Colonic mucosa (tissue), 4 donors: Measurements from ENCODE around the gene TTF1. TPM values are rescaled to one million over a fixed set of nuclear protein-coding genes. Genes with fewer than 3 reads are reported as not detected.

Source experiments
- DNase-seq: peaks from one replicate; pipeline ENCODE4 v3.0.0-alpha.2; 2020
- H3K27ac ChIP-seq: fragments of 200-600 bp; one replicate; pipeline ENCODE4 v1.8.0; 2021
- H3K27me3 ChIP-seq: fragments of 200-600 bp; one replicate; pipeline ENCODE4 v1.8.0; 2021
- H3K36me3 ChIP-seq: fragments of 200-600 bp; one replicate; pipeline ENCODE4 v1.8.0; 2021
- H3K4me1 ChIP-seq: fragments of 200-600 bp; one replicate; pipeline ENCODE4 v1.8.0; 2021; ENCODE audit warnings: mild to moderate bottlenecking
- H3K4me3 ChIP-seq: fragments of 200-600 bp; one replicate; pipeline ENCODE4 v1.8.0; 2021
- H3K9ac ChIP-seq, 2 donors: one replicate each; pipeline ENCODE4 v1.7.0; 2013; ENCODE audit warnings: control low read depth in 2 of 2, low read depth in 2 of 2, low read length in 2 of 2
- H3K9me3 ChIP-seq: fragments of 200-600 bp; one replicate; pipeline ENCODE4 v1.8.0; 2021
- CTCF ChIP-seq: fragments of 200-600 bp; IDR thresholded peaks from one replicate; pipeline ENCODE4 v1.8.0; 2022; ENCODE audit warnings: antibody characterized with exemption, mild to moderate bottlenecking
- intact Hi-C: fragments of 100-400 bp; cut with DNase I; formaldehyde crosslinking; loops from one replicate; pipeline ENCODE4 v1.14.1; 2022
- total RNA-seq, 2 donors: library from RNA; stranded (reverse); fragmentation: NEBNext Ultra II Directional in 1 of 2; extraction: Animal tissue kit (Norgen Biotek cat#: 25700) in 1 of 2; gene quantifications; one replicate each; pipeline ENCODE4 v1.2.1, GENCODE V29; 2021
- donor health status: healthy.
- donor health status: DM: no; HTN: no; CAD: no.
- donor health status: DM: no; HTN: no; CAD: no.

Gene TTF1
- total RNA-seq, 2 donors from 2014 or later = 11.1 to 11.2 TPM

GRCh38 chr9:132327537-132327936, 79.1 kb downstream of the TTF1 start:
- TF ChIP-seq CTCF = no peak
- intact Hi-C loops = no loop called here
- Histone ChIP-seq H3K9me3 (no peaks in the 10 kb centered on the region), H3K4me1 (no peaks in the 10 kb centered on the region), H3K27me3 (no peaks in the 10 kb centered on the region), H3K9ac (no peak overlapping the region), H3K36me3 (peaks cover 37% of the 10 kb centered on the region), H3K27ac (no peak overlapping the region), H3K4me3 (no peak overlapping the region)
- DNase-seq = no peak

Other genes starting within 250 kb of the TTF1 start
- 1 to 10 TPM in 1 of 2 donors, under 1 TPM in 1; 0.59 to 1.3 TPM for gene NTNG2, start 244.8 kb downstream of the TTF1 start, total RNA-seq
- 10 to 100 TPM; 25.8 to 36.8 TPM for gene SETX, start 51.9 kb downstream of the TTF1 start, total RNA-seq
- gene CFAP77, start 3.4 kb upstream of the TTF1 start, total RNA-seq = not detected
- gene BARHL1, start 175.8 kb upstream of the TTF1 start, total RNA-seq = not detected